WTC11 (cell line): ENCODE measurements around the gene GLRA1. TPM values are rescaled to one million over a fixed set of nuclear protein-coding genes. Genes with fewer than 3 reads are reported as not detected.

Source experiments
- ATAC-seq: fragments of 200-7000 bp; cut with Tn5 transposase; 2 replicates; pipeline ENCODE4 v1.10.0; 2021; ENCODE audit warnings: mild to moderate bottlenecking, moderate library complexity
- CTCF ChIA-PET: fragments of 300-600 bp; sonication (Branson Sonifier 250); formaldehyde crosslinking; loops from one replicate; lab custom pipeline; 2021; ENCODE audit warnings: antibody characterized with exemption; lab: Charles Lee
- POLR2A ChIA-PET: fragments of 350-600 bp; sonication (Branson Sonifier 250); formaldehyde crosslinking; loops from one replicate; lab custom pipeline; 2021; ENCODE audit warnings: antibody characterized with exemption; lab: Charles Lee
- DNase-seq: peaks from one replicate; pipeline ENCODE4 v3.0.0; 2021; ENCODE audit warnings: low spot score
- H3K27ac Mint-ChIP-seq: 2 replicates; pipeline ENCODE4 v1.8.0; 2021; ENCODE audit warnings: mixed read lengths
- H3K27me3 Mint-ChIP-seq: 2 replicates; pipeline ENCODE4 v1.8.0; 2021; ENCODE audit warnings: low read depth, mild to moderate bottlenecking, moderate library complexity, mixed read lengths
- H3K36me3 Mint-ChIP-seq: 2 replicates; pipeline ENCODE4 v1.8.0; 2021; ENCODE audit warnings: mixed read lengths
- H3K4me1 Mint-ChIP-seq: 2 replicates; pipeline ENCODE4 v1.8.0; 2022; ENCODE audit warnings: mixed read lengths
- H3K4me3 Mint-ChIP-seq: 2 replicates; pipeline ENCODE4 v1.8.0; 2021; ENCODE audit warnings: mild to moderate bottlenecking, moderate library complexity, mixed read lengths
- H3K9me3 Mint-ChIP-seq: 2 replicates; pipeline ENCODE4 v1.8.0; 2021; ENCODE audit warnings: mixed read lengths
- ARID4B ChIP-seq: sonication (generic); formaldehyde crosslinking; IDR thresholded peaks from 2 replicates; pipeline ENCODE4 v1.8.0; 2023; ENCODE audit warnings: missing genetic modification reagents, mild to moderate bottlenecking, borderline replicate concordance
- CDX4 ChIP-seq: fragments of 250-450 bp; sonication (Bioruptor Pico); IDR thresholded peaks from 2 replicates; pipeline ENCODE4 v1.9.0; 2021; ENCODE audit warnings: moderate library complexity, mild to moderate bottlenecking, inconsistent platforms, borderline replicate concordance
- E2F5 ChIP-seq: sonication (generic); formaldehyde crosslinking; IDR thresholded peaks from 2 replicates; pipeline ENCODE4 v1.8.1; 2022; ENCODE audit warnings: mild to moderate bottlenecking, moderate library complexity, missing genetic modification reagents
- ETV6 ChIP-seq: sonication (generic); formaldehyde crosslinking; IDR thresholded peaks from 2 replicates; pipeline ENCODE4 v1.8.1; 2022; ENCODE audit warnings: mild to moderate bottlenecking, missing genetic modification reagents
- KAT7 ChIP-seq: sonication (generic); formaldehyde crosslinking; IDR thresholded peaks from 2 replicates; pipeline ENCODE4 v1.8.1; 2023; ENCODE audit warnings: missing genetic modification reagents, mild to moderate bottlenecking, borderline replicate concordance
- NFYB ChIP-seq: sonication (generic); formaldehyde crosslinking; conservative IDR thresholded peaks from 2 replicates; pipeline ENCODE4 v1.8.0; 2022; ENCODE audit warnings: low read depth, missing genetic modification reagents
- NR1H2 ChIP-seq: sonication (generic); formaldehyde crosslinking; IDR thresholded peaks from 2 replicates; pipeline ENCODE4 v1.9.0; 2021; ENCODE audit warnings: mild to moderate bottlenecking, moderate library complexity, missing genetic modification reagents
- ZBTB21 ChIP-seq: sonication (generic); formaldehyde crosslinking; IDR thresholded peaks from 2 replicates; pipeline ENCODE4 v1.8.1; 2023; ENCODE audit warnings: mild to moderate bottlenecking, missing genetic modification reagents, borderline replicate concordance
- ZMAT4 ChIP-seq: fragments of 250-450 bp; sonication (Bioruptor Pico); IDR thresholded peaks from 2 replicates; pipeline ENCODE4 v1.9.0; 2021; ENCODE audit warnings: mild to moderate bottlenecking
- ZNF138 ChIP-seq: sonication (generic); formaldehyde crosslinking; conservative IDR thresholded peaks from 2 replicates; pipeline ENCODE4 v1.8.1; 2022; ENCODE audit warnings: mild to moderate bottlenecking, moderate library complexity, missing genetic modification reagents
- ZNF219 ChIP-seq: sonication (generic); formaldehyde crosslinking; IDR thresholded peaks from 2 replicates; pipeline ENCODE4 v1.8.0; 2023; ENCODE audit warnings: missing genetic modification reagents, mild to moderate bottlenecking, borderline replicate concordance
- ZNF232 ChIP-seq: sonication (generic); formaldehyde crosslinking; IDR thresholded peaks from 2 replicates; pipeline ENCODE4 v1.8.0; 2022; ENCODE audit warnings: mild to moderate bottlenecking, missing genetic modification reagents
- total RNA-seq: library from RNA; stranded (reverse); gene quantifications from 3 replicates; pipeline ENCODE4 v1.2.3, GENCODE V29; 2021
- TF ChIP-seq, protein P1 (sequence below): sonication (generic); formaldehyde crosslinking; IDR thresholded peaks from 2 replicates; pipeline ENCODE4 v1.8.1; 2023; ENCODE audit warnings: mild to moderate bottlenecking, missing genetic modification reagents, moderate library complexity
- TF ChIP-seq, protein P2 (sequence below): sonication (generic); formaldehyde crosslinking; IDR thresholded peaks from 2 replicates; pipeline ENCODE4 v1.8.0; 2022; ENCODE audit warnings: missing genetic modification reagents

GLRA1 gene
- total RNA-seq, 1 experiment from 2014 or later = not detected

GRCh38 chr5:151937851-151938250, 13.2 kb upstream of the GLRA1 start (continued):
- TF ChIP-seq ARID4B (CRISPR knock-in tag) (no peak), ZNF232 (CRISPR knock-in tag) (no peak), ZBTB21 (CRISPR knock-in tag) (no peak)

DNA sequence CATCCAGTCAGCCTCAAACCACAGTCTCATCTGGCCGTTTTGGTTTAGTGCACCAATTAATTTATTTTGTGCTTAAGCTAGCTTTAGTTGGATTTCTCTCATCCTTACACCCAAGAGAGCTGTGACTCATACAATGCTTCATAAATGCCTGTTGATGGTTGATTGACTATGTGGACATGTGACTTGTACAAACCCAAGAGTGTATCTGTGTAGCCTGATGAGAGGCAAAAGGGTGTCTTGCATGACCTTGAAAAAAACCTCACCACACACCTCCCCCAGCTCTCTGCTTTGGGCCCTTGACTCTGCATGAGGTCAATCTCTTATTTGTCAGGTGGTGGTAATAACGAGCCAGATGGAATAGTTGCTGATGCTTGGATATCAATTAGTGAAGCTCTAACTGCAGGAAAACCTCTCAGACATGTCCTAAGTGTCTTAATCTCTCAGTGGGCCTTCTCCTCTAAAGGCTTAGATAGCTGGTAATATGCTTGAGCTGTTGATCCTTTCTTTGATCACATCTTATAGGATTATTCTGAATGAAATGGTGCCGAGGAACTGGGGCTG, 10.6 kb upstream of the GLRA1 start:
- Mint-ChIP-seq H3K27me3 (peaks cover 8% of the 10 kb centered on the region), H3K4me3 (no peak overlapping the region), H3K27ac (no peak overlapping the region), H3K4me1 (no peaks in the 10 kb centered on the region), H3K9me3 (peaks cover 35% of the 10 kb centered on the region), H3K36me3 (peaks cover 15% of the 10 kb centered on the region)
- CTCF ChIA-PET = no interaction called here
- TF ChIP-seq ZNF219 (CRISPR knock-in tag) (no peak), NFYB (no peak), ZMAT4 (no peak), E2F5 (CRISPR knock-in tag) (no peak), ZNF232 (CRISPR knock-in tag) (no peak), NR1H2 (CRISPR knock-in tag) (no peak), ZNF138 (CRISPR knock-in tag) (no peak), KAT7 (CRISPR knock-in tag) (no peak), CDX4 (CRISPR knock-in tag) (no peak), ETV6 (no peak)
- TF ChIP-seq, protein P1, sequence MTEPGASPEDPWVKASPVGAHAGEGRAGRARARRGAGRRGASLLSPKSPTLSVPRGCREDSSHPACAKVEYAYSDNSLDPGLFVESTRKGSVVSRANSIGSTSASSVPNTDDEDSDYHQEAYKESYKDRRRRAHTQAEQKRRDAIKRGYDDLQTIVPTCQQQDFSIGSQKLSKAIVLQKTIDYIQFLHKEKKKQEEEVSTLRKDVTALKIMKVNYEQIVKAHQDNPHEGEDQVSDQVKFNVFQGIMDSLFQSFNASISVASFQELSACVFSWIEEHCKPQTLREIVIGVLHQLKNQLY (CRISPR knock-in tag) = no peak
- TF ChIP-seq, protein P2, sequence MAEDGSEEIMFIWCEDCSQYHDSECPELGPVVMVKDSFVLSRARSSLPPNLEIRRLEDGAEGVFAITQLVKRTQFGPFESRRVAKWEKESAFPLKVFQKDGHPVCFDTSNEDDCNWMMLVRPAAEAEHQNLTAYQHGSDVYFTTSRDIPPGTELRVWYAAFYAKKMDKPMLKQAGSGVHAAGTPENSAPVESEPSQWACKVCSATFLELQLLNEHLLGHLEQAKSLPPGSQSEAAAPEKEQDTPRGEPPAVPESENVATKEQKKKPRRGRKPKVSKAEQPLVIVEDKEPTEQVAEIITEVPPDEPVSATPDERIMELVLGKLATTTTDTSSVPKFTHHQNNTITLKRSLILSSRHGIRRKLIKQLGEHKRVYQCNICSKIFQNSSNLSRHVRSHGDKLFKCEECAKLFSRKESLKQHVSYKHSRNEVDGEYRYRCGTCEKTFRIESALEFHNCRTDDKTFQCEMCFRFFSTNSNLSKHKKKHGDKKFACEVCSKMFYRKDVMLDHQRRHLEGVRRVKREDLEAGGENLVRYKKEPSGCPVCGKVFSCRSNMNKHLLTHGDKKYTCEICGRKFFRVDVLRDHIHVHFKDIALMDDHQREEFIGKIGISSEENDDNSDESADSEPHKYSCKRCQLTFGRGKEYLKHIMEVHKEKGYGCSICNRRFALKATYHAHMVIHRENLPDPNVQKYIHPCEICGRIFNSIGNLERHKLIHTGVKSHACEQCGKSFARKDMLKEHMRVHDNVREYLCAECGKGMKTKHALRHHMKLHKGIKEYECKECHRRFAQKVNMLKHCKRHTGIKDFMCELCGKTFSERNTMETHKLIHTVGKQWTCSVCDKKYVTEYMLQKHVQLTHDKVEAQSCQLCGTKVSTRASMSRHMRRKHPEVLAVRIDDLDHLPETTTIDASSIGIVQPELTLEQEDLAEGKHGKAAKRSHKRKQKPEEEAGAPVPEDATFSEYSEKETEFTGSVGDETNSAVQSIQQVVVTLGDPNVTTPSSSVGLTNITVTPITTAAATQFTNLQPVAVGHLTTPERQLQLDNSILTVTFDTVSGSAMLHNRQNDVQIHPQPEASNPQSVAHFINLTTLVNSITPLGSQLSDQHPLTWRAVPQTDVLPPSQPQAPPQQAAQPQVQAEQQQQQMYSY (CRISPR knock-in tag) = no peak
- POLR2A ChIA-PET = no interaction called here
- DNase-seq (no peak), ATAC-seq (no peak)
